Thyroid gland (tissue), 4 donors: ENCODE measurements around the gene TXK.

Experiments
- CTCF ChIP-seq, 6 experiments: fragments of 200-600 bp in 3 of 6; fragments of 450-650 bp in 3 of 6; sonication (generic) in 3 of 6; IDR thresholded peaks; one replicate each; pipeline ENCODE4 v1.5.1; 2016 to 2019; ENCODE audit warnings: antibody characterized with exemption in 6 of 6, mild to moderate bottlenecking in 2 of 6, inconsistent platforms in 1 of 6, moderate library complexity in 1 of 6
- POLR2A ChIP-seq, 2 donors: fragments of 450-650 bp; IDR thresholded peaks; one replicate each; pipeline ENCODE4 v1.6.1; 2017; ENCODE audit warnings: antibody characterized with exemption in 2 of 2, mild to moderate bottlenecking in 2 of 2, moderate library complexity in 1 of 2

GRCh38 chr4:48116582-48116981 is 17.5 kb downstream of the TXK start:
- TF ChIP-seq CTCF (IDR thresholded peaks at IDR 0.05) (no peak), POLR2A (IDR thresholded peaks at IDR 0.05) (no peak)
